SU-DHL-6 (cell line): ENCODE measurements around the gene SH2D4B.

Source experiments
- CTCF ChIP-seq: fragments of 200-600 bp; sonication (generic); IDR thresholded peaks from one replicate; pipeline ENCODE4 v1.5.1; 2017; ENCODE audit warnings: antibody characterized with exemption, mild to moderate bottlenecking, low read length, moderate library complexity; ENCODE audit not compliant: insufficient read depth, poor library complexity, severe bottlenecking
- EZH2phosphoT487 ChIP-seq: fragments of 200-600 bp; sonication (generic), shearing (Covaris generic); conservative IDR thresholded peaks from 2 replicates; pipeline ENCODE4 v1.6.1; 2018; ENCODE audit warnings: mild to moderate bottlenecking, antibody characterized with exemption, low read length, moderate library complexity, mixed read lengths

- TF ChIP-seq CTCF = no peak
- no peak for TF ChIP-seq EZH2phosphoT487
Observed at GRCh38 chr10:80602881-80603280, 65.2 kb downstream of the SH2D4B start.
